Spinal cord (tissue), 10 donors: ENCODE measurements around the gene MYO15B. TPM values are rescaled to one million over a fixed set of nuclear protein-coding genes. Genes with fewer than 3 reads are reported as not detected.

ENCODE experiments used
- DNase-seq, 6 donors: peaks; one replicate each; pipeline versions ENCODE4 v3.0.0 to v3.0.0-alpha.2; 2013 to 2015; ENCODE audit warnings: low spot score in 6 of 6, low read depth in 4 of 6
- H3K27ac ChIP-seq: one replicate; pipeline ENCODE4 v1.5.1; 2013; ENCODE audit warnings: low read depth, low read length, control low read depth
- H3K27me3 ChIP-seq: one replicate; pipeline ENCODE4 v1.6.1; 2013; ENCODE audit warnings: low read length; ENCODE audit not compliant: control insufficient read depth, insufficient read depth
- H3K36me3 ChIP-seq: one replicate; pipeline ENCODE4 v1.6.1; 2013; ENCODE audit warnings: low read length; ENCODE audit not compliant: control insufficient read depth, insufficient read depth
- H3K4me1 ChIP-seq: one replicate; pipeline ENCODE4 v1.6.1; 2013; ENCODE audit warnings: low read length; ENCODE audit not compliant: control insufficient read depth, insufficient read depth
- H3K4me3 ChIP-seq: one replicate; pipeline ENCODE4 v1.5.1; 2013; ENCODE audit warnings: low read depth, low read length, control low read depth
- H3K9me3 ChIP-seq: one replicate; pipeline ENCODE4 v1.6.1; 2013; ENCODE audit warnings: low read length; ENCODE audit not compliant: control insufficient read depth, insufficient read depth
- whole genome bisulfite sequencing: methylation state at CpG from one replicate; pipeline ENCODE4 v1.1.5; 2013; ENCODE audit warnings: missing lambda C conversion rate; ENCODE audit not compliant: insufficient coverage; 5-methylcytosine and 5-hydroxymethylcytosine counted together
- polyA plus RNA-seq, 2 donors: library from polyadenylated mRNA; unstranded; fragments of 120-200 nt; gene quantifications; one replicate each; pipeline ENCODE4 v1.2.1, GENCODE V29; 2013; ENCODE audit not compliant: insufficient read length in 2 of 2
- total RNA-seq, 2 donors: library from RNA; depleted of rRNA in 1 of 2; stranded (reverse); fragments of 120-200 nt in 1 of 2; fragments of >200 nt in 1 of 2; gene quantifications; one replicate each; pipeline versions ENCODE4 v1.2.3 to v1.2.4, GENCODE V29; 2013 to 2014
- donor health status: healthy.

The MYO15B gene
- total and polyA plus RNA-seq, 4 donors = 38.9 to 148 (median 98.8) TPM

- peaks cover 26% of the 10 kb centered on the region for H3K4me1 ChIP-seq
- H3K27me3 ChIP-seq = no peaks in the 10 kb centered on the region
- no peak overlapping the region for H3K4me3 ChIP-seq
- H3K27ac ChIP-seq = no peak overlapping the region
- no peak for DNase-seq
- WGBS = 95% methylated on average over 4 of the region's 7 CpGs
- H3K9me3 ChIP-seq = no peaks in the 10 kb centered on the region
- peaks cover 78% of the 10 kb centered on the region for H3K36me3 ChIP-seq
Measured at GRCh38 chr17:75642182-75642783, 54.7 kb downstream of the MYO15B start.

DNA sequence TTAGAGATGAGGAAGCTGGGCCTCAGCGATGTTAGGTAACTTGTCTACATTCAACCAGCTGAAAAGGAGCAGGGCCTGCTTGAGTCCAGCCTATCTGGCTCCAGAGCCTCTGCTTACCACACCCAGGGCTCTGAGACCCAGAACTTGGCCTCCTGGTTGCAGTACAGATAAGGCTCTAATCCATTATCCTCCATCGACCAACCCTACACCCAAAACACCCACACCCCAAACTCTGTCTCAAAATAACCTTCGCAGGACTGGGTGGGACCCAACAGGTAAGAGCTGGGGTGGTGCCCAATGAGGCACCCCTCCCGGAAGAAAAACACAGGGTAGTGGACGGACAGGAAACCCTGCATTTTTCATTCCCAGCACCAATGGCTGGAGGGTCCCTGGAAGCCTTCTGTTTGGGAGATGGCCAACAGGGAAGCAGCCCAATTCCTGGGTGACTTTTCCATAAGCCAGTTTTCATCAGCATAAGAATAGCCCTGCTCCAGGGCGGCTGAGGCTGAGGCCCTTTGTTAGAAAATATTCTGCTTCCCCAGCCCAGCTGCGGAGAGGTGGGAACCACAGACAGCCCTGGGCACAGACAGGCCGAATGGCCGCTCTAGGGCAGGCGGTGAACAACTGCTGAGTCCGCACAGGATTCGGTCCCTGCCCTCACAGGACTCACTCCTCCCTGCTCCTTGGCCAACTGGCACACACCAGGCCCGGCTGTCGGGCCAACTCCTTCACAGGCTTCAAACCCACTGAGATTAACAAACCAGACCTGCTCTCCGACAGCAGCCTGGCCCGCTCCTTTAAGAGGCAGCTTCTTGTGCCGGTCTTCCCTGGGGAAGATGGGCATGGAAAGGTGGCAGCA is 55.4 kb downstream of the MYO15B start:
- peaks cover 75% of the 10 kb centered on the region for H3K36me3 ChIP-seq
- DNase-seq = no peak
- H3K4me3 ChIP-seq = no peak overlapping the region
- 74% methylated on average over 16 of the region's 17 CpGs for WGBS
- H3K27me3 ChIP-seq = no peaks in the 10 kb centered on the region
- H3K9me3 ChIP-seq = no peaks in the 10 kb centered on the region
- peaks cover 21% of the 10 kb centered on the region for H3K4me1 ChIP-seq
- H3K27ac ChIP-seq = no peak overlapping the region

GRCh38 chr17:75643643-75644017 is 56.0 kb downstream of the MYO15B start:
- no peak overlapping the region for H3K4me3 ChIP-seq
- DNase-seq = no peak
- 90% methylated on average over 7 of the region's 7 CpGs for WGBS
- H3K4me1 ChIP-seq = peaks cover 21% of the 10 kb centered on the region
- H3K27ac ChIP-seq = no peak overlapping the region
- H3K9me3 ChIP-seq = no peaks in the 10 kb centered on the region
- peaks cover 74% of the 10 kb centered on the region for H3K36me3 ChIP-seq
- no peaks in the 10 kb centered on the region for H3K27me3 ChIP-seq

- 97% methylated on average over 5 of the region's 7 CpGs for WGBS
- peaks cover 36% of the 10 kb centered on the region for H3K4me1 ChIP-seq
- H3K36me3 ChIP-seq = peaks cover 74% of the 10 kb centered on the region
- H3K27ac ChIP-seq = no peak overlapping the region
- H3K4me3 ChIP-seq = no peak overlapping the region
- H3K27me3 ChIP-seq = no peaks in the 10 kb centered on the region
- no peak for DNase-seq
- no peaks in the 10 kb centered on the region for H3K9me3 ChIP-seq
Measured at GRCh38 chr17:75645501-75645888, 57.9 kb downstream of the MYO15B start.

- no peaks in the 10 kb centered on the region for H3K27me3 ChIP-seq
- H3K36me3 ChIP-seq = peaks cover 76% of the 10 kb centered on the region
- peak overlapping the region; percentile 25 for H3K27ac ChIP-seq
- no peak for DNase-seq
- WGBS = 60% methylated on average over 16 of the region's 17 CpGs
- peaks cover 36% of the 10 kb centered on the region for H3K4me1 ChIP-seq
- H3K9me3 ChIP-seq = no peaks in the 10 kb centered on the region
- no peak overlapping the region for H3K4me3 ChIP-seq
Measured at GRCh38 chr17:75645889-75646637, 58.5 kb downstream of the MYO15B start.

- Histone ChIP-seq H3K27ac (no peak overlapping the region), H3K4me1 (peaks cover 36% of the 10 kb centered on the region), H3K9me3 (no peaks in the 10 kb centered on the region), H3K27me3 (no peaks in the 10 kb centered on the region), H3K36me3 (peaks cover 76% of the 10 kb centered on the region), H3K4me3 (no peak overlapping the region)
- DNase-seq = no peak
- 89% methylated on average over 6 of the region's 6 CpGs for WGBS
Measured at GRCh38 chr17:75646638-75646992, 59.0 kb downstream of the MYO15B start.

DNA sequence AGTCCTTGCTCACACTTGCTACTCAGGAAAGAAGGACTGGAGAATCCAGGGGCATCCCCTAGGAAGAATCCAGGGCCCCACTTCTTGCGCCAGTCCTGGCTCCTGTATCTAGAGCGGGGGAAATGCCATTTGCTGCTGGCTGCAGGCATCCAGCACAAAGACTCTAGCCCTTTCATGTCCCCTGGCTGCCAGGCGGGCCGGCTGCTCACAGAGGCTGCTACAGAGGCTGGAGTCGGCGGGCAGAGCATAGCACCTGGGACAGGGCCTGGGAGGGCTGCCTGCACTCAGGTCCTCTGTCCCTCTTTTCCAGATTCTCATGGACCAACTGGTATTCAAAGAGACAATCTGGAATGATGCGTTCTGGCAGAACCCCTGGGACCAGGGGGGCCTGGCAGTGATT is 59.5 kb downstream of the MYO15B start:
- no peak for DNase-seq
- Histone ChIP-seq H3K27ac (no peak overlapping the region), H3K4me1 (peaks cover 36% of the 10 kb centered on the region), H3K36me3 (peaks cover 78% of the 10 kb centered on the region), H3K4me3 (no peak overlapping the region), H3K9me3 (no peaks in the 10 kb centered on the region), H3K27me3 (no peaks in the 10 kb centered on the region)
- 85% methylated on average over 7 of the region's 7 CpGs for WGBS

GRCh38 chr17:75647921-75648320 is 60.3 kb downstream of the MYO15B start:
- WGBS = 95% methylated on average over 6 of the region's 7 CpGs
- H3K27ac ChIP-seq = no peak overlapping the region

DNA sequence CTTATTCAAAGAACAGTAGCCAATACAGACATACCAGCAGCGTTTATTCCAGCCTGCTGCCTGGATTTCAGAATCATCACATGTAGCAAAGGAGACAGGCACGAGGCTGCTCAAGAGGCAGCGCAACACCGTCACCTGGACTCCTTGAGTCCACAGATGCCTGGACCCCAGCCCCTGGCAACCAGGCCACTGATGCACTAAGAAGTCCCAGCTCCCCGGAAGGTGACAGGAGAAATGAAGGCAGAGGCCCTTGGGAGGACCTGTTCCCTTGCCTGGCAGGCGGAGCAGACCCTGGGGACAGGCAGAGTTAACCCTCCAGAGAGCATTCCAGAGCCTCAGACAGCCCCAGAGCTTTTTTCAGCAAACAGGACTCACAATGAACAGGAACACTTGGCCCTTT is 62.1 kb downstream of the MYO15B start:
- Histone ChIP-seq H3K36me3 (peaks cover 66% of the 10 kb centered on the region), H3K27ac (peak overlapping the region; percentile 81), H3K4me1 (peaks cover 38% of the 10 kb centered on the region), H3K9me3 (no peaks in the 10 kb centered on the region), H3K4me3 (no peak overlapping the region), H3K27me3 (no peaks in the 10 kb centered on the region)
- no peak for DNase-seq
- WGBS = 89% methylated on average over 6 of the region's 6 CpGs

More at GRCh38 chr17:75647921-75648320, 60.3 kb downstream of the MYO15B start:
- no peaks in the 10 kb centered on the region for H3K9me3 ChIP-seq
- peaks cover 42% of the 10 kb centered on the region for H3K4me1 ChIP-seq
- no peaks in the 10 kb centered on the region for H3K27me3 ChIP-seq
- DNase-seq = no peak
- H3K4me3 ChIP-seq = no peak overlapping the region
- peaks cover 80% of the 10 kb centered on the region for H3K36me3 ChIP-seq
